Middle frontal gyrus (tissue), 1 donor: ENCODE measurements around the gene ZNF593.

Source experiments
- DNase-seq: peaks from one replicate; pipeline ENCODE4 v3.0.0-alpha.2; 2015; ENCODE audit warnings: low spot score; ENCODE audit errors: extremely low spot score

ZNF593 gene

DNA sequence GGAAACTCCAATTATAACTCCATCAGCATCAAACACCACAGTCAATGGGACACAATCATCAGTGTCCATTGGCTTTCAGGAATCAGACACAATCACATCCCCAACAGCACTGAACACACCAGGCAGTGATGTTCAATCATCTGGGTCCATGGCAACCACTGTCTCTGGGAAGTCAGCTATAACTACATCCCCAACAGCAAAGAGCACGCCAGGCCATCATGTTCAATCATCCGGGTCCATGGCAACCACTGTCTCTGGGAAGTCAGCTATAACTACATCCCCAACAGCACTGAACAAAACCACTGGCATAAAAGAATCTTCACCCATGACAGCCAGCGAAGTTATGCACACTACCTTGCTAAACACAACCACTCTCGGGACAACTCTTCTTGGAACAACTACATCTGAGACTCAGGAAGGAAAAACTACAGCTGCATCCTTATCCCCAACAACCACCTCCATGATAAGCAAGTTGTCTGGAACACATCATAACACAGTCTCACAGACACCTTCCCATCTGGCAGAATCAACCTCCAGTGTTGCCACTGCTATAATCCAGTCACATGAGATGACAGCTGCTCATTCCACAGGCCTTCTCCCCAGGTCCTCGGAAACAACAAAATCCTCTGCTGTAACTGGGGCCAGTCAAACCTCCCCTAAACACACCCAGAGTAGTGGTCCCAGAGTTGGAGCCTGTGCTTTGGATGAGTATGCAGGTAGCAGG lies 40.6 kb downstream of the ZNF593 start:
- DNase-seq = no peak

DNA sequence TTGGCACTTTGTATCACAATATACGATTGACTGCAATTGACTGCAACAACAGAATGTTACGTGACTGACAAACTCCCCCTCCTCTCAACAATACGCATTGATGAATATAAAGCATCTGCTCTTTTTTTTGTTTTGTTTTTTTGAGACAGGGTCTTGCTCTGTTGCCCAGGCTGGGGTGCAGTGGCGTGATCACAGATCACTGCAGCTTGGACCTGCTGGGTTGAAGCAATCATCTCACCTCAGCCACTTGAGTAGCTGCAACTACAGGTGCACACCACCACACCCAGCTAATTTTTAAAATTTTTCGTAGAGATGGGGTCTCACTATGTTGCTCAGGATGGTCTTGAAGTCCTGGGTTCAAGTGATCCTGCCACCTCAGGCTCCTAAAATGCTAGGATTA lies 43.0 kb downstream of the ZNF593 start:
- no peak for DNase-seq

DNA sequence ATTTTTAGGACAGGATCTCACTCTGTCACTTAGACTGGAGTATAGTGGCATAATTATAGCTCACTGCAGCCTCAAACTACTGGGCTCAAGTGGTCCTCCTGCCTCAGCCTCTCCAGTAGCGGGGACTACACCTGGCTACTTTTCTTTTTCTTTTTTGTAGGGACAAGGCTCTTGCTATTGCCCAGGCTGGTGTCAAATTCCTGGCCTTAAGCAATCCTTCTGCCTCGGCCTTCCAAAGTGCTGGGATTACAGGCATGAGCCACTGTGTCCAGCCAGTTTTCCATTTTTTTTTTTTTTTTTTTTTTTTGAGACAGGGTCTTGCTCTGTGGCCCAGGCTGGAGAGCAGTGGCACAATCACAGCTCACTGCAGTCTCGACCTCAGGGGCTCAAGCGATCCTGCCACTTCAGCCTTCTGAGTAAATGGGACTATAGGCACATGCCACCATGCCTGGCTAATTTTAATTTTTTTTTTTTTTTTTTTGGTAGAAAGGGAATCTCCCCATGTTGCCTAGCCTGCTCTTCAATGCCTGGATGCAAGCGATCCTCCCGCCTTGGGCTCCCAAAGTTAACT lies 43.7 kb downstream of the ZNF593 start:
- no peak for DNase-seq

DNA sequence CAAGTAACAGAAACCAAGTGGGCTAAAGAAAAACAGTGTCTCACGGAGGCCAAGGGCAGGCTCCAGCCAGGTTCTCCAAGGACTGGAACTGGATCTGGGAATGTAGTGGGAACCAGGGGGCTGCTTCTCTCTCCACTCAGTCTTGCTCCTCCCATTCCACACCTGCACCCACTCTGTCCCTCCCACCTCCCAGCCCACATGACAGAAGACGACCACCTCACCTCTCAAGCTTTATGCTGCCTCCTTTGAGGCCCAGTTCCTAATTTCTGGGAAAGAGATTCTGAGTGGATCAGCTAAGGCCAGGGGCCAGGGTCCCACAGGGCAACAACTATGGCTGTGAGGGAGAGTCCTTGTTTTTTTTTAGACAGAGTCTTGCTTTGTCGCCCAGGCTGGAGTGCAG lies 45.5 kb downstream of the ZNF593 start:
- no peak for DNase-seq

DNA sequence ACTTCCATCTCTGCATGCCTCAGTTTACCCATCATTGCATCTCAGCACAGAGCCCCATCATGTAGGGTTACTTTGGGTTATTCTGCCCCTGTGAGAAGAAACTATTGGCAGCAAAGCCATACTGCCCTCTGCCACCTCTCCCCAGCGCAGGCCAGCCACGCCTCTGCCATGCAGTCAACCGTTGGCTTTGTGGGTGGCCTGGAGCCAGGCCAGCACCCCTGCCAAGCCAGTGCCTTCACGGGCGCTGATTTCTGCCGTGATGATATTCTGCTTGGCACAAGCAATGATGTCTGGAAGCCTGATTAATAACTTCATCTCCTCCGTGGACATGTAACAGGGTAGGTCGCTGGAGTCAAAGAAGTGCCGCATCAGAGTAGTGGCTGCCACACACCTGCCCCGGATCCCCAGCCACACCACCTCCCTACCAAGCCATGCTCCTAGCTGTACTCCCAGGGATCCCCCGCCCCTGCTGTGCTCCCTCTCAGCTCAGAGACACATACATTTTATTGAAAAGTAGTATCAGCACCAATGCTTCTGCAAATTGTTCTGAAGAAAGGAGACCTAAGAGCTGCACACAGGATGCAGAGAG lies 49.3 kb downstream of the ZNF593 start:
- no peak for DNase-seq
